A673 (cell line): ENCODE results near the gene DYDC2. TPM values are rescaled to one million over a fixed set of nuclear protein-coding genes. Genes with fewer than 3 reads are reported as not detected.

ENCODE experiments used
- BruUV-seq: library from RNA; stranded (reverse); fragments of 400-500 nt; replicated peaks from 2 replicates; lab custom pipeline; 2021; lab: Mats Ljungman, UMichigan
- CTCF ChIA-PET: fragments of 300-600 bp; sonication (Branson Sonifier 250); formaldehyde crosslinking; loops from one replicate; lab custom pipeline; 2022; ENCODE audit warnings: antibody characterized with exemption; lab: Charles Lee
- POLR2A ChIA-PET: fragments of 300-600 bp; sonication (Branson Sonifier 250); formaldehyde crosslinking; loops from one replicate; lab custom pipeline; 2022; ENCODE audit warnings: antibody characterized with exemption; ENCODE audit not compliant: low non-redundant PET; lab: Charles Lee
- DNase-seq: peaks from one replicate; pipeline ENCODE4 v3.0.0-alpha.2; 2015; ENCODE audit warnings: low spot score
- H3K27ac ChIP-seq: fragments of 200-600 bp; sonication (generic); 2 replicates; pipeline ENCODE4 v1.5.1; 2016; ENCODE audit warnings: mixed run types, low read depth, mild to moderate bottlenecking, mixed read lengths, antibody characterized with exemption, low read length; ENCODE audit not compliant: poor library complexity, severe bottlenecking
- H3K27me3 ChIP-seq: fragments of 200-600 bp; sonication (generic); replicated peaks from 2 replicates; pipeline ENCODE4 v1.6.1; 2017; ENCODE audit warnings: mixed run types, low read depth, mild to moderate bottlenecking, mixed read lengths, antibody characterized with exemption, low read length; ENCODE audit not compliant: insufficient read depth, poor library complexity
- H3K36me3 ChIP-seq: fragments of 200-600 bp; sonication (generic); 2 replicates; pipeline ENCODE4 v1.6.1; 2016; ENCODE audit warnings: mixed run types, mild to moderate bottlenecking, mixed read lengths, antibody characterized with exemption, low read length; ENCODE audit not compliant: insufficient read depth, poor library complexity, severe bottlenecking
- H3K4me1 ChIP-seq: fragments of 200-600 bp; sonication (generic); 2 replicates; pipeline ENCODE4 v1.6.1; 2017; ENCODE audit warnings: mixed run types, mild to moderate bottlenecking, mixed read lengths, antibody characterized with exemption, low read length; ENCODE audit not compliant: insufficient read depth, poor library complexity, severe bottlenecking
- H3K4me3 ChIP-seq: fragments of 200-600 bp; sonication (generic); 2 replicates; pipeline ENCODE4 v1.5.1; 2016; ENCODE audit warnings: low read depth, mixed run types, mild to moderate bottlenecking, mixed read lengths, low read length; ENCODE audit not compliant: poor library complexity, severe bottlenecking
- H3K9me3 ChIP-seq: fragments of 200-600 bp; sonication (generic); 2 replicates; pipeline ENCODE4 v1.6.1; 2016; ENCODE audit warnings: mixed run types, low read depth, mild to moderate bottlenecking, mixed read lengths, antibody characterized with exemption, low read length; ENCODE audit not compliant: poor library complexity, severe bottlenecking
- EZH2 ChIP-seq: fragments of 200-600 bp; sonication (generic); IDR thresholded peaks from 2 replicates; pipeline ENCODE4 v1.6.1; 2017; ENCODE audit warnings: borderline replicate concordance, low read depth, mild to moderate bottlenecking, mixed read lengths, antibody characterized with exemption, low read length; ENCODE audit not compliant: poor library complexity, severe bottlenecking
- intact Hi-C: fragments of 100-400 bp; cut with micrococcal nuclease; formaldehyde crosslinking; loops from one replicate; pipeline ENCODE4 v1.10.0; 2022; ENCODE audit not compliant: unreplicated experiment
- total RNA-seq: library from RNA; stranded (reverse); gene quantifications from 2 replicates; pipeline ENCODE4 v1.2.3, GENCODE V29; 2021
- TF ChIP-seq, protein P1 (sequence below): fragments of 300-800, 200-600 bp; sonication (generic); conservative IDR thresholded peaks from 2 replicates; pipeline ENCODE4 v1.5.1; 2017; ENCODE audit warnings: low read depth, mild to moderate bottlenecking, antibody characterized with exemption, low read length, moderate library complexity, mixed read lengths

DYDC2 gene
- total RNA-seq, 1 experiment from 2014 or later, result not detected

DNA sequence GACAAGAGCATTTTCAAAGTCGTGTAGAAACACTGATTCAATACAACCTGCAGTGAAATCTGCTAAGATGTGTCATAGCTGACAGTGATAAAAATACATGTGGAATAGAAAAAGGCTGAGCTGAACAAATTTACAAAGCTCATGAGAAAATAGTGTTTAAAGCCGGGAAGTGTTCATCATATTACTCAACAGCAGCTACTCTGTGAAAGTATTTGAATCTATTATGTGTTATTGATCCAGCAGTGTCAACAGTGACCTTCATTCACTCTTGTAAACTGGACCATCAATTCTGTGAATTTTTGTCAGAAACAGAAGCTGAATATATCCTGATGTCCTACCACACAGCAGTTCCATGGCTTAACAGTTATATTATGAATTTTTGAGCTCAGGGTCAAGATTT, 11.7 kb upstream of the DYDC2 start:
- no peak for DNase-seq
- Histone ChIP-seq H3K4me1 (no peaks in the 10 kb centered on the region), H3K27me3 (no peaks in the 10 kb centered on the region), H3K4me3 (no peak overlapping the region), H3K36me3 (no peaks in the 10 kb centered on the region), H3K9me3 (no peaks in the 10 kb centered on the region), H3K27ac (no peak overlapping the region)
- ChIA-PET POLR2A (no interaction called here), CTCF (no interaction called here)
- intact Hi-C loops, result no loop called here
- TF ChIP-seq EZH2, result no peak
- TF ChIP-seq, protein P1, sequence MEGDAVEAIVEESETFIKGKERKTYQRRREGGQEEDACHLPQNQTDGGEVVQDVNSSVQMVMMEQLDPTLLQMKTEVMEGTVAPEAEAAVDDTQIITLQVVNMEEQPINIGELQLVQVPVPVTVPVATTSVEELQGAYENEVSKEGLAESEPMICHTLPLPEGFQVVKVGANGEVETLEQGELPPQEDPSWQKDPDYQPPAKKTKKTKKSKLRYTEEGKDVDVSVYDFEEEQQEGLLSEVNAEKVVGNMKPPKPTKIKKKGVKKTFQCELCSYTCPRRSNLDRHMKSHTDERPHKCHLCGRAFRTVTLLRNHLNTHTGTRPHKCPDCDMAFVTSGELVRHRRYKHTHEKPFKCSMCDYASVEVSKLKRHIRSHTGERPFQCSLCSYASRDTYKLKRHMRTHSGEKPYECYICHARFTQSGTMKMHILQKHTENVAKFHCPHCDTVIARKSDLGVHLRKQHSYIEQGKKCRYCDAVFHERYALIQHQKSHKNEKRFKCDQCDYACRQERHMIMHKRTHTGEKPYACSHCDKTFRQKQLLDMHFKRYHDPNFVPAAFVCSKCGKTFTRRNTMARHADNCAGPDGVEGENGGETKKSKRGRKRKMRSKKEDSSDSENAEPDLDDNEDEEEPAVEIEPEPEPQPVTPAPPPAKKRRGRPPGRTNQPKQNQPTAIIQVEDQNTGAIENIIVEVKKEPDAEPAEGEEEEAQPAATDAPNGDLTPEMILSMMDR, result no peak
- no TSS peak for BruUV-seq

DNA sequence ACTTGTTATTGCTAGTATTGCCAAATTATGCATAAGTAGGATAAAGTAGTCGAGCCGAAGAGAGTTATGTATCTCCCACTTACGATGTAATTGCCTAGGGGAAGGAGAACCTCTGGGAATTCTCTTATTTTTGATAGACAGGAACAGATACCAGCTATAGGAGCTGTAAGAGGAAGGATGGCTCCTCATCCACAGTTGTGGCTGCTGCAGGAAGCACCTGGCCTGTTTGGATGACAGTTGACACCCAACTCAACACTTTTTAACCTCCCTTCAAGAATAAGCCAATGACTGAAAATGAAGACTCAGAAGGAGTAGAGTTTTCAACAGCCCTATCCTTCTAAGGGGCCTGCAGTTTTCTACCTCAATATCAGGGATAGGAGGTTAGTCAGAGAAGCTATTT, 6.3 kb upstream of the DYDC2 start:
- no peaks in the 10 kb centered on the region for H3K9me3 ChIP-seq
- CTCF ChIA-PET, result no interaction called here

DNA sequence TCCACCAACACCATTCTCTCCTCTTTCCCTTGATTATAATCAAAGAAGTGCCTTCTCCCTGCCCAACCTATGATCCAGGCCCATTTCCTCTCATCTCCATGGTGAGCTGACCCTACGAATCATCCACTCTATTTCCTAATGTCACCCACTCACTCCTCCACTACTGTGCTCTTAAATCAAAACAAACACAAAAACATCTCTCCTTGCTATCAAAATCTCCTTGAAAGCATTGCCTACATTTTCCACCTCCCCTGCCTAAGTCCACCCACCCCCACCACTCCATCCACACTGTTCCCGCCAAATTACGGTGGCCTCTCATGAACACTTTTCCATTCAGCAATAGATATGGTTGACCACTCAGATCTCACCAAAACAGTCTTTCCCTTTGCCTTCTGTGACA, 5.4 kb upstream of the DYDC2 start:
- no peak for DNase-seq
- no peaks in the 10 kb centered on the region for H3K9me3 ChIP-seq
- POLR2A ChIA-PET, result no interaction called here
- H3K4me3 ChIP-seq, result no peak overlapping the region
- peaks cover 14% of the 10 kb centered on the region for H3K27me3 ChIP-seq
- no peak overlapping the region for H3K27ac ChIP-seq
- CTCF ChIA-PET, result no interaction called here
- no peaks in the 10 kb centered on the region for H3K36me3 ChIP-seq
- TF ChIP-seq, protein P1, result no peak
- no peak for TF ChIP-seq EZH2
- intact Hi-C loops, result no loop called here
- no TSS peak for BruUV-seq
- H3K4me1 ChIP-seq, result peaks cover 2% of the 10 kb centered on the region

More for the DNA sequence above, 6.3 kb upstream of the DYDC2 start:
- POLR2A ChIA-PET, result no interaction called here
- intact Hi-C loops, result no loop called here
- H3K27ac ChIP-seq, result no peak overlapping the region
- no peaks in the 10 kb centered on the region for H3K4me1 ChIP-seq
- TF ChIP-seq, protein P1, result no peak
- TF ChIP-seq EZH2, result no peak
- no peak for DNase-seq
- no TSS peak for BruUV-seq
- H3K36me3 ChIP-seq, result no peaks in the 10 kb centered on the region
- peaks cover 4% of the 10 kb centered on the region for H3K27me3 ChIP-seq
- no peak overlapping the region for H3K4me3 ChIP-seq
